HUDEP-2 (cell line): ENCODE data around the gene BBOX1.
"Not testable (repeated sequence)": the region's sequence is repeated elsewhere in the genome, so short reads cannot be mapped to it uniquely, and the experiment has no call there.

ENCODE experiments used
- DNase-seq, 76 experiments: peaks; one replicate each; lab custom pipeline; 2025; ENCODE audit not compliant: unreplicated experiment in 76 of 76; lab: John Stamatoyannopoulos, UW

BBOX1 gene

DNA sequence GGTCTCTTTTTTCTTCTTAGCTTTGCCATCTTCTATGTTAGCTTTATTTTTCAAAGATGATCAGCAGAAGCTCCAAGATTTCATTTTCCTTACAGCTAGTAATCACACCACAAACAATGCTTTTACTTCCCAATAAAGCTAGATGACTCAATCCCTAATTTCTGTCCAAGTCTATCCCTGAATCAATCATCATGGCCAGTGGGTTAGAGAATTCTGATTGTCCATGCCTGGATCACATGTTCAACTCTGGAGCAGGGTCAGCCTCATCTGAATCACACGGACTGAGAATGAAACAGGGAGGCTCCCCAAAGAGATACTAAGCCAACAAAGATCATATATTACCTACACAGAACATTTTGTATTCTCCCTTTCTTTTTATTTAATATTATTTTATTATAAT lies 79.6 kb downstream of the BBOX1 start:
- DNase-seq, result no peak

DNA sequence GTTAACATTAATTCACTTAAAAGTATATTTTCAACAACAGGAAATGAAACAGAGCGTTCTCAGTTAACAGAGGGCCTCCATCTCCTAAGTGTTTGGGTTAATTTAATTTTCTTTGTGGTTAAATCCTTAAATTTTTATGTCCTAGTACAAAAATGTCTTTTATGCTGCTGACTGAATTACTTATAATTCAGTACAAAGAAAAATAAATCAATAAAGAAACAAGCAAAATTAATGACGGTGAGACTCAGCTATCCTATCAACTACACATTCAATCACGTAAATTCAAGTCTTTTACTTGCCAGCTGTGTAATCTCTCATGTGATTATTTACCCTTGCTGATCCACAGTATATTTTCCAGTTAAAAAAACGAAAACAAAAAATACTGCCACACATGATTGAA lies 81.4 kb downstream of the BBOX1 start:
- DNase-seq, result no peak

DNA sequence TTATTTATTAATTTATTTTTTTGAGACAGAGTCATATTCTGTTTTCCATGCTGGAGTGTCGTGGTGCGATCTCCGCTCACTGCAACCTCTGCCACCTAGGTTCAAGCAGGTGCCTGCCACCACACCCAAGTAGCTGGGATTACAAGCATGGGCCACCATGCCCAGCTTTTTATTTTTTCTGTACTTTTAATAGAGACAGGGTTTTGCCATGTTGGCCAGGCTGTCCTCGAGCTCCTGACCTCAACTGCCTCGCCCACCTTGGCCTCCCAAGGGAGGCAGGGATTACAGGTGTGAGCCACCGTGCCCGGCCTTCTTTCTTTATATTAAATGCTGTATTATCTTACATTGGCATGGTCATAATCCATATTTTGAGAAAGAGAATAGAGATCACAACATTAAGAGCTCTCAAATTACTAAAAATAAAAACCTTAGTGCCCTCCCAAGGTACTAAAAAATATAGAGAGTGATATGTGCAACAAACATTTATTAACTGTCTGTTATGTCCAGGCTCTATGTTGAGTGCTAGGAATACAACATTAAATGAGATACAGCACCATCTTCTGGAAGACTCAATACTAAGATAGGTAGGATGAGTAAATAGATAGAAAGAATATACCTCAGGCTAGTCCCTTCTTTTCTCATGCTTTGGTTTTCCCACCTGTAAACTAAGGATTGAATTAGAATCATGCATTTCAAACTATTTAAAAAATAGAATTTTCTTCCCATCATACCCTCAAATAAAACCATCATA lies 84.1 kb downstream of the BBOX1 start:
- DNase-seq, result no peak

DNA sequence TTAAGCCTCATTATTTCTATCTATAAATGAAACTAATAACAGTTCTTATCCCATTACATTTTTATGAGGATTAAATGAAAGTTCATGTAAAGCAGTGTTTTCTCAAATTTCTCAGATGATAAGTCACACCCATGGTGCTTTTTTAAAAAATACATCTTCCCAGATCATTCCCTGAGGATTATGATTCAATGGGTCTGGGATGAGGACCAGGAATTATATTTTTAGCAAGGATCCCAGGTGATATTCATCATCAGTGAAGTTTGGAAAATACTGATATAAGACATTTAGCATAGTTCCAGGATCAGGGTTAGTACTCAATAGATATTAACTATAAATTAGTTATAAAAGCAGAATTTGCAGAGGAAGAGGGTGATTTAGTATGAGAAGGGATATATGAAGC lies 89.1 kb downstream of the BBOX1 start:
- no peak for DNase-seq

DNA sequence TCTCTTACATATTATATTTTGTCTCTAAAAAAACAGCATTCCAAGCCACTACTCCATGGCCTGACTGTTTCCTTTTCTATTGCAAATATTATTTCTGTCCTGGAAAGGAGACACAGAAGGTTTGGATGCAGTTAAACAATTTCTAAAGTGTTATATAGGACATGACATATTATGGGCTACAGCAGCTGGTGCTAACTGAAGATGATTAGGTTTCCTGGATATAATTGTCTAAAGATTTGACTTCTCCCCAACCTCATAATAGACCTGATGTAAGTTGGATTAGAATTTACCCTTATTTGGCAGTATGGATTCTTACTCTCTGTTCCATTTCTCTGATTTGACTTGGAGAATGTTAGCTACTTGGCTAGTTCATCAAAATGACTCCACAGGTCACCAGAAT lies 90.2 kb downstream of the BBOX1 start:
- no peak for DNase-seq

DNA sequence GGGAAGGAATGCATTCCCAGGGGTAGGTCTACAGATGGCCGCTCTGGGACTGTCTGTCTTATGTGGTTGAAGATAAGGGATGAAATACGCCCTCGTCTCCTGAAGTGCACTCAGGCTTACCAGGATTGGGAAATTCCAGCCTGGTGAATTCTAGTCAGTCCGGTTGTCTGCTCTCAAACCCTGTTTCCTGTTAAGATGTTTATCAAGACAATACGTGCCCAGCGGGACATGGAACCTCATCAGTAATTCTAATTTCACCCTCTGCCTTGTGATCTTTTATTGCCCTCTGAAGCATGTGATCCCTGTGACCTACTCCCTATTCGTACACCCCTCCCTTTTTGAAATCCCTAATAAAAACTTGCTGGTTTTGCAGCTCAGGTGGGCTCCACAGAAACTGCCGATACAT lies 95.3 kb downstream of the BBOX1 start:
- DNase-seq, result not testable (repeated sequence)

DNA sequence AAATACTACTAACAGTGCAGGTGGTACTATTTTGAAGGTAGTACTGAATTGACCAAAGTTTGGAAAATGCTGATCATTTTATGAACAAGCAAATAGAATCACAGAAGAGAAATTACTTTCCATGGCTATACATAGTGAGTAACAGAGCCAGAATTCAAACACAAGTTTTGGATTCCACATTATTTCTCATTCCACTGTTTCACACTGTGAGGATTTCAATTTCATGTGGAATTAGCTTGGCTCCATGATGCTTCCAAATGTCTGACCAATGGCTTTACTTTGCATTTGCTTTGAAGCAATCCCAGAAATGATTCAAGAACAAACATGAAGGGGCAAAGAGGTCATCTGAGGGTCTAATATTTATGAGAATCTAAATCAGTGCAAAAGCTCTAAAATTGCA lies 98.1 kb downstream of the BBOX1 start:
- no peak for DNase-seq

DNA sequence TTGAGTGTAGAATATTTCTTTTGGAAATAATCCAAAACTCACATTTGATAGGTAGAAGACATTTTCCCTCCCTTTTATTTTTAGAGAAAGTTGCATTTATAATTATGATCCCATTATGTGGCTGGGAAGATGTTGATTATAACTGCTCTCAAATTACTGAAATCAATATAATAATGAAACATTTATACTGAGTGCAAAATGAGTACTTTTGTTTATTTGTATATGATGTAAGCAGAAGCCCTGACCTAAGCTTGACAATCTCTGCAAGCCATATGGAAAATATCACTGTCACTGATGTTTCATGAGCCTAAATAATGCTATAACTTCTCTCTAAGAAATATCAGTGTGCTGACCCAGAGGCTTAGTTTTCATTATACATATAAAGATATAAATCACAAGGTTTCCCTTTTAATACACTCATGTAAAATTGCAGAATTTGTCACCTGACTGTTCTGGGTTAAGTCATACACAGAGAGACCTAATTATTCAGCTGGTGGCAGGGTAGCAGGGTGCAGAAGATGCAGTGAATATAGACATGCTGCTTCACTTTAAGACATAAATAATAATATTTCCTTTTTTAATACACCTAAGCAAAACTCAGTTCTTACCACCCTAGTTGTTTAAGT lies 99.2 kb downstream of the BBOX1 start:
- DNase-seq, result no peak

DNA sequence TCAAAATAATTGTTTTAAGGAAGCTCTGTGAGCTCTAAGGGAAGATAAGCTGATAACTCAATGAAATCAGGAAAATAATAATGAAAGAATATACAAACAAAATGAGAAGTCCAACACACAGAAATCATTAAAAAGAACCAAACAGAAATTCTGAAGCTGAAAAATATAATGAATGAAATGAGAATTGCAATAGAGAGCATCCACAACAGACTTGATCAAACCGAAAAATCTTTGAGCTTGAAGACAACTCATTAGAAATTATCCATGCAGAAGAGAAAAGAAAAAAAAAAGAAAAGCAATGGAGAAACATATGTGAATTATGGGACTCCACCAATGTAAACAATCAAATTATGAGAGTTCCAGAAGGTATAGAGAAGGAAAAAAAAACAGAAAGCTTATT lies 101.0 kb downstream of the BBOX1 start:
- DNase-seq, result no peak

DNA sequence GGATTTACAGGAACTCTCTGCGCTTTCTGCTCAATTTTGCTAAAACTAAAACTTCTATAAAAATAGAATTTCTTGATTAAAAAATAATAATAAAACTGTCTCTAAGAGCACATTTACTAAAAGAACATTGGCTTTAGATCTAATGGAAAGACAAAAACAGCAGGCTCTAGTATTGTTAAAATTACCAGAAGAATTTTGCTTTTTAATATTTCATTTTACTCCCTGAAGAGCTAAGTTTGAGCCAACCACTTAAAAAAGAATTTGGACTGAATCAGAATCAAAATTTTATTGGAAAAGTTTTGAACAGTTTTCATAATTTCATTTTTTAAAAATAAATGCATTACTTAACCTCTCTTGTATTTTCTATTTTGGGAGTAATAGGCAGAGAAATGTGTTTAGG lies 107.3 kb downstream of the BBOX1 start:
- no peak for DNase-seq

DNA sequence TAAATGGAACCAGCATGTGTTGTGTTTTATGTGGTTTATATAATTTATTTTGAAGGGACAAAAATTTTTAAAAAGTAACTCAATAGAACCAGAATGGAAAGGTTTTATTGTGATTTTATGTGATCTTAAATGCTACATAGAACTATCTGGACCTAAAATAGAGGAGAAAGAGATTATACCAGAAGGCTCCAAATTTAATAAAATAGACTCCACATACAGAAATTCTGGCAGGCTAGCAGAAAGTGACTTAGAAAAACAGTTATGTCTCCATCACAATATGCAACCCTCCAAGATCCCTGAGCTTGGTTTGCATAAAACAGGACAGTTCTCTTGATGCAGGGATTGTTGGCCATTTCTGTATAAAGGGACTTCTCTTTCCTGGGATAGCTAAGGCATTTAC lies 107.9 kb downstream of the BBOX1 start:
- no peak for DNase-seq

DNA sequence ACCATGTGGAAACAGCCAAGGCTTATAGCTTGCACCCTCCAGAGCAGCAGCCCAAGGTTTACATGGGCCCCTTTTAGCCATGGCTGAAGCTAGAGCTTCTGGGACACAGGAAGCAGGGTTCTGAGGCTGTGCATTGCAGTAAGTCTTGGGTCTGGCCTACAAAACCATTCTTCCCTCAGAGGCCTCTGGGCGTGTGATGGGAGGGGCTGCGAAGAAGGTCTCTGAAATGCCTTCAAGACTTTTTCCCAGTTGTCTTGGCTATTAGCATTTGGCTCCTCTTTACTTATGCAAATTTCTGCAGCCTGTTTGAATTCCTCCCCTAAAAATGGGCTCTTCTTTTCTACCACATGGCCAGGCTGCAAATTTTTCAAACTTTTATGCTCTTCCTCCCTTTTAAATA lies 109.5 kb downstream of the BBOX1 start:
- no peak for DNase-seq

DNA sequence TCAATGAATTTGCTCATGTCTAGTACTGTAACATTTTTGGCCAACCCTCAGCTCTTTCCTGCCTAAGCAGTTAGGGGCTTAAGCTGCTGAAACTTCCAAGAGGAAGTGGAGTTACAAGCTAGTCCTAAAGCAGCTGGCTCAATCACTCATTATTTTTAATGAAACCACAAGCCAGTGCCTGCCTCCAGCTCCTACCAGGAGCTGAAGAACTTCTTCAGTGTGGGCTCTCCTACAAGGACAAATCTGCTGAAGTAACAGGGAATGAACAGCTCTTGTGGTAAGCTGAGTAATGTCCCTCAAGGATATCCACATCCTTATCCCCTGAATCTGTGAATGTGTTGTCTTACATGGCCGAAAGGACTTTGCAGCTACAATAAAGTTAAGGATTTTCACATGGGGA lies 112.5 kb downstream of the BBOX1 start:
- DNase-seq, result no peak

DNA sequence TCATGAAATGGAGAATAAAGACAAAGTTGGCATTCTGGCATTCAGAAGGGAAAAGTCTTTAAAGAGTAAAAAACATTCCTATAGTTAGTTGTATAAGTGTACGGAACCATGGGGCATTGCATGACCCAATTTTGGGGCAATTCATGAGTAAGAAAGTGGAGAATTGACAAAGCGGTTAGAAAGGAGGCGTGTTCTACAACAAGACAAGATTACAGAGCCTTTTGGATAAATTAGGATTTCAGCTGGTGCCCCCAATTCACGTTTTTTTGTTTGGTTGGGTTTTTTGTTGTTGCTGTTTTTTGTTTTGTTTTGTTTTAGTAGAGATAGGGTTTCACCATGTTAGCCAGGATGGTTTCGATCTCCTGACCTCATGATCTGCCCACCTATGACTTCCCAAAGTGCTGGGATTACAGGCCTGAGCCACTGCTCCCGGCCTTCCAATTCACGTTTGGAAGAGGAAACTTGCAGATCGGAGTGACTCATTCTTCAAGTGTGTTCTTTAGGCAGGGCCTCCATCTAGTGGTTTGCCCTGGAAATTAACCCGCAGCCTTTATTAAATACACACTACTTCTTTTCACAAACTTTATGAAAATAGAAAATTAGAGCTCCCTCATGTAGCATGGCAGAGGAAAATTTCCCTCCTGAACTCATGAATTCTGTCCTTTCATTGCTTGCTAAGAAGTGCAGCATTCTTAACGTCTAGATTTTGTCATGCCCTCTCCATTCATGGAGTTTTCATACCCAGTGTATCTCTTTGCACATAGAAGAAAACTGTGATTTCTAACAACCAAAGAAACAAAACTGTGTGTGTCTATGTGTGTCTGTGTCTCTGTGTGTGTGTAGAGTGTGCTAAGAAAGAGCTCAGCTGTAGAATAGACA lies 118.1 kb downstream of the BBOX1 start:
- peak in 27 of 76 experiments; percentile 0 to 42 (median 9) for DNase-seq

DNA sequence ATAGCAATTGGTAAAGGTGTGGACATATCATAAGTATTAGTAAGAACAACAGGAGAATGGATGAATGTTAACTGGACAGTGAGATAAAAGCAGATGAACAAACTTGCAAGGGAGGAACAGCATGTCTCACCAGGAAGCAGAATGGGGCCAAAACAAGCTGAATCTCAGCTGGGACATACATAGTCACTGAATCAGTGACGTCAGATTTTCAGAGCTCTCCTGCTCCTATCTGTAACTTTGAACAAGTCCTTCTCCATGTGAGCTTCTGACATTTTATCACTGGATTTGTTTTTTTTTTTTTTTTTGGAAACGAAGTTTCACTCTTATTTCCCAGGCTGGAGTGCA lies 118.7 kb downstream of the BBOX1 start:
- DNase-seq, result no peak

DNA sequence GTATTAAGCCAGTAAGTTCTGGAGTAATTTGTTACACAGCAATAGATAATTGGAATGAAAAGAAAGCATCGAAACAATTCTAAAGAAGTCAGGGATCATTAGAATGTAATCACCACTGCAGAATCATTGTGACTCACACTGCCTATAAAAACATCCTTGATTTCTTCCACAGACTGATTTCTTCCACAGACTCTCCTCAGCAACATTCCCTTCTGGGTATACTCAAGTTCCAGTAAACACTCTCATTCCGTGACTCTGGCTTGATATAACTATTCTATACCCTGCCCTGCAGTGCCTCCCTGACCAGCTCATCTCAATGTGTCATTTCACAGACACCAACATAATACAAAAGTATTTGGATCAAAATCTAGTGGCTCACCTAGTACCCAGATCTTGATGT lies 120.5 kb downstream of the BBOX1 start:
- no peak for DNase-seq

DNA sequence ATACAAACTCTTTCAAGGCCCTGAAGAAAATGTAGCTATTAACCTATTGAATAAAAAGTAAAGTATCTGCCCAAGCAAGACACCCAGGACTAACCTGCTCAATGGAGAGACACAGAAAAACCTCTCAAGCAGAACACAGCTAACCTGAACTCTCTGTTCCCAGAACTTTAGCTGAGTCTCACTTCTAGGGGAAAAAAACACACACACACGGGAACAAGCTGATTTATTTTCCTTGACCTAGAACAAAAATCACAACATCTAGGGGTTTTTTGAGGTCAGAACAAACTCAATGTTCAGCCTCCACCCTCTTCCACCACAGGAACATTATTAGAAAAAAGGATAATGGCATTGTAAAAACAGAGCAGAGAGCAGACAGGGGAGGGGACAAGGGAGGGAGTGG lies 121.6 kb downstream of the BBOX1 start:
- DNase-seq, result no peak

DNA sequence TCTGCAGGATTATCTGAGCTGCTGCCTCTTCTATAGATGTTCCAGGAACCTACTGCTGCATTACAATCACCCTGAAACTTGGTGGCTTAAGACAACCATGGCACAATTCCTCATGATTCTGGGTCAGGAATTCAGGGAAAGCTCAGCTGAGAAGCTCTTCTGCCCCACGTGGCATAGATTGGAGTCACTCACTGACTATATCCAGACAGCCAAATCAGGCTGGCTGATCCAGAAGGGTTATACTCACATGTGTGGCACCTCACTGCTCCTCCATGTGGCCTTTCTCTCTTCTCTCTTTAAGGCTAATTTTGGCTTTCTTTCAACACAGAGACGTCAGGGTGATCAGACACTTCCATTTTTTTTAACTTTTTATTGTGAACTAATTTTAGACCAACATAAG lies 125.5 kb downstream of the BBOX1 start:
- no peak for DNase-seq

DNA sequence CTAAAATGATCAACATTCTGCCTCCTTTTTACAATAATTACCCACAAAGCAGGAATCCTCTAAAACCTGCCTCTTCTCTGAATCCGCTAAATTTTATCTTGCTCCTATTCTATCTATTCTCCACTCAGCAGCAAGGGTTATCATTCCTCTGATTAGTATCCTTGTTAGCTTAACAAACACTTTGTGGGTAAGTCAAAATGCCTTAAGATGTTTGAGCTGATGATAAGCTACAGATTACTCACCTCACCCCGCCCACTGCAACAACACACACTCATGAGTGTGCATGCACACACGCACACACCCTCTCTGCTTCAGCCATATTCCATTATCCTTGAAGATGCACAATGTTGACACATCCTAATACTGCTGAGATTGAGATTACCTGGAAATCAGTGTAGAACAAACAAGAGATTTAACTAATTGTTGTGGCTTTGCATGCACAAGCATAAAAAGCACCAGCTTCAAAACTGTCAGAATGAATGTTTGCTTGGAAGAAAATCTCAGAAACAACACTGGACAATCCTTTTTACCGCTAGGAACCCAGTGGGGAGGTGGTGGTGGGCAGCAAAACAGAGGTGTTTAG lies 130.9 kb downstream of the BBOX1 start:
- no peak for DNase-seq

DNA sequence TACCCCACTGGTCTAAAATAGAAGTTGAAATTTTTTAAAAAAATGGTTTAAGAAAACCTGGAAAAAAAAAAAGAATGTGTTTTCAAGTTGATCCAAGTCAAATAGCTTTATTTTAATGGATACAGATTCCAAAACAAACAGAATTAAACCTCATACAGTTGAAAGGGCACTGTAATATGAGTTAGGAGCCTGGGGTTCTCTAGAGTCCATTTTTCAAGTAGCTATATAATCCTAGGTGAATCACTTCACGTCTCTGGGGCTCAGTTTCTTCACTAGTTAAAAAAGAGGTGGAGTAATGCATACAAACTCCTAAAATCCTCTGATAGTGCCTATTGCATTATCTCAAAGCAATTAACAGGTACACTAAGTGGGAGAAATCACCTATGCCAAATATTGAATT lies 132.9 kb downstream of the BBOX1 start:
- DNase-seq, result no peak

DNA sequence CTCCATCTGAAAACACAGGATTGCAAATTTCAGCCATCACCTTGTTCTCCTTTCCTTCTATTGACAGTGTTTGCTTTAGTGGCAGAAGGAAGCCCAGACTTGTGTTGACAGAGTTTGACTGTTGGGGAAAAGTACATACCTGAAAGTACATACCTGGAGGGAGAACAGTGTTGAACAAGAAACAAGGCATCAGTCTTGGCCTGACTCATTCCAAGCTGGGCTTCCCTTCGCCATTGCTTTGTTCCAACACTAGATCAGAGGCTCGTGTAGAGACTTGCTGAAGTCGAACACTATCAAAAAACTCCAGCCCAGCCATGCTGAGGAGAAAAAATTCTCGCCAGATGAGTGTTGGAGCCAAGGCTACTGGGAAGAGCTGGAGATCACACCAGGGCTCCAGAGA lies 133.4 kb downstream of the BBOX1 start:
- DNase-seq, result no peak
